GM18517 (cell line): Measurements from ENCODE around the gene OFD1.
A peak's percentile ranks its signal among the peaks of the same experiment; 100 is the strongest.

ENCODE experiments used
- ATAC-seq: cut with Tn5 transposase; IDR thresholded peaks from one replicate; pipeline ENCODE4 v1.9.1; 2021; ENCODE audit warnings: mild to moderate bottlenecking, moderate library complexity; ENCODE audit not compliant: unreplicated experiment

The OFD1 gene

GRCh38 chrX:13734278-13735172 is at the start of gene OFD1, which contains the start of gene TRAPPC2:
TSS of gene OFD1 (plus strand) at chrX:13734748. CDS start at chrX:13735072, 324 bp downstream.
TSS of gene TRAPPC2 (minus strand) at chrX:13734620. CDS start at chrX:13719963, 14,657 bp downstream.
- peak; percentile 94 for ATAC-seq

DNA sequence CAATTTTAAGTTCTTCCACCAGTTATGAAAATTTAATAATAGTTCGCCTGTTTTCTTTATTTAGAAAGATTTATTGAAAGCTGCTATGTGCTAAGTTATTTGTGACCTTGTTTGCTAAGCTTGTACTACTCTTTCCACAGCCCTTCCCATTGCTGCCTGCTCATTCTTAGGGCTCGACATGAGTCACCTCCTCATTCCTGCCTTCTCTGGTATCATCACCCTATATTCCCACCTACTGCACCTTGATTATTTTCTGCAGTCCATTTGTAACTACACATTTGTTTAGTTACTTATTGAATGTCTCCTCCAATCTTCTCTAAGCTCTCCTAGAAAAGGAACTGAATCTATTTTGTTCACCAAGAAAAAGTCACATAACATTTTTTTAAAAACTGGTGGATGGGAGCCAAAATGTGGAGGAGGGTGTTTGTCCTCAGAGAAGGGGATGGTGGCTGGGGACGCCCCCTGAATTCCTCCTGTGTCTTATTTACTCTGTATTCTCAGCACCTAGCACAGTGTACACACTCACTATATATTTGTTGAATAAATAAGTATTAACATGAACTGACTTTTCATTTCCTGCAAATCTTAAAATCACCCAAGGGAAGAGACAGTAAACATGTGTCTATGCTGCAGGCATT is 49.3 kb upstream of the OFD1 start:
- no peak for ATAC-seq

DNA sequence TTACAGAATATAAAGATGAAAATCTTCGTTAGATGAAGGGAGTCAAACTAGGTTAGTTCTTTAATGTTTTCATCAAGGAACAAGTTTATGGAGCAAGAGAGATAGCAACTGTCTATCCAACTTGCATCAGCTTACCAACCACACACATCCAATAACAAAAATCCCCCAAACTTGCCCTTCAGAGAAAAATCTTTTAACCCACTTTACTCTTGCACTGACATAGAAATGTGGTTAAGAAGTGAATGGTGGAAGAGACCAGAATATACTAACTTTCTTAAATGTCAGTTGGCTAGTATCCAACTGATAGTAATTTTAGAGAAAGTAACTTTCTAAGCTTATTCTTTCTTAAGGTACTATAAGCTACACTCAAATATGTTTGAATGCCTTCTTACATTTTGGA is 47.3 kb upstream of the OFD1 start:
- no peak for ATAC-seq

GRCh38 chrX:13688384-13688957 is 46.1 kb upstream of the OFD1 start:
- no peak for ATAC-seq

- ATAC-seq: peak; percentile 38
Observed at GRCh38 chrX:13688958-13689740, 45.4 kb upstream of the OFD1 start, which contains the start of gene RAB9A. TSS of gene RAB9A (plus strand) at chrX:13689128. CDS start at chrX:13708747, 19,619 bp downstream.

- no peak for ATAC-seq
Observed at GRCh38 chrX:13689741-13690211, 44.8 kb upstream of the OFD1 start.

DNA sequence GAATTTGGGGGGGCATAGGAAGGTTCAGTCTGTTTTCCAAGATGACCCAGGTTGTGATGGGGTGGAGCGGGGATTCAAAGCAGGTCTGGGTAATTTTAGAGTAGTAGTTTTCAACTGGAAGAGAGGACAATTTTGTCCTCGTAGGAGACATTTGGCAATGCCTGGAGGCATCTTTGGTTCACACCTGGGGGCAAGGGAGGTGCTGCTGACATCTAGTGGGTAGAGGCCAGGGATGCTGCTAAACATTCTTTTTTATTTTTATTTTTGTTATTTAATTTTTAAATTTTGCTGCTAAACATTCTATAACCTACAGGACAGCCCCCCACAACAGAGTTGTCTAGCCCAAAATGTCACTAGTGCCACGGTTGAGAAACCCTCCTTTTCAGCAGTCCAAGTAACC is 43.7 kb upstream of the OFD1 start:
- ATAC-seq: no peak

- ATAC-seq: no peak
Observed at GRCh38 chrX:13691841-13692371, 42.6 kb upstream of the OFD1 start.

- no peak for ATAC-seq
Observed at GRCh38 chrX:13692771-13693231, 41.7 kb upstream of the OFD1 start.

- ATAC-seq: no peak
Observed at GRCh38 chrX:13693341-13693961, 41.1 kb upstream of the OFD1 start.

- no peak for ATAC-seq
Observed at GRCh38 chrX:13694359-13694758, 40.2 kb upstream of the OFD1 start.

DNA sequence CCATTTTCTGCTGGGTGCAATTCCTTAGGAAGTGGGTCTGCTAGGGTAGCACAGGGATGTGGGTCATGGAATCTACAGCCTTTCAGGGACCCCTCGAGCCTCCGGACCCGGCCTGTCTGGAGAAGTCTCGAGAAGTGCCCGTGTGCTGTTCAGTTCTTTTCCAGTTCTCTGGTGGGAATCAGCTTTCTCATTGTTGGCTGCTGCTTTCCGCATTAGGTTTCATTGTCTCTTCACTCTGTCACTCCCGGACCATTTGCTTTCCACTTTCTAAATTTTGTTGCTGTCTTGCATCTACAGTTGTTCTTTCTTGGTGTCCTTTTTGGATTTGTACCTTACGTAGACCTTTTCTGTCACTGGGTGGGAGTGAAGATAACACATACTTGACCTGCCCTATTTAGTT is 39.6 kb upstream of the OFD1 start:
- no peak for ATAC-seq

- ATAC-seq: no peak
Observed at GRCh38 chrX:13695601-13696115, 38.9 kb upstream of the OFD1 start.

GRCh38 chrX:13697455-13697854 is 37.1 kb upstream of the OFD1 start:
- peak; percentile 66 for ATAC-seq

- ATAC-seq: no peak
Observed at GRCh38 chrX:13697976-13698375, 36.6 kb upstream of the OFD1 start.

- no peak for ATAC-seq
Observed at GRCh38 chrX:13698432-13698831, 36.1 kb upstream of the OFD1 start.

DNA sequence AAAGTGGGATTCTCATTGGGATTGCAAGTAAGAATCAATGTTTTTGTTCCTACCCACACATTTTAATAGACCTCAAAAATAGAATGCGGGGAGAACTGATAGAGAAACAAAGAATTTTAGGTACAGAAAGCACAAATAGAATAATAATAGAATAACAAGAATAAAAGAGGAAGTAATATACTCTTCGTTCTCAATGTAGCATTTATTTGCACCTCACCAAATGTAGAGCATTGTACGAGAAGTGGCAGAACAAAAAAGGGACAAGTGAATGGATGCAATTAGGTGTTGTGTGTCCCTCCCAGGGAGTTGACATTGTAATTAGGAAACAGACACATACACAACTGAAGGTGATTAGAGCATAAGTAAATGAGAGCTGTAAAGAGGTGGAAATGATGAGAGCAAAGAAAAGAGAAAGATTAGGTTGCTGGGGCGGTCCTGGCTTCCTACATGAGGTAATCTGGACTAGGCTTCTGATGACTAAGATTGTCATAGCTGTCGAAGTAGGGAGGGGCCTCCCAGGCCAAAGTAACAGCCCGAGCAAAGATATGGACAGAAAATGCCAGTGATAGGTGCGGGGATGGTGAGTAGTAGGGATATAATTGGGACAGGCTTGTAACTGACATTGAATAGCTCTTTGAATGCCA is 35.2 kb upstream of the OFD1 start:
- ATAC-seq: no peak

- no peak for ATAC-seq
Observed at GRCh38 chrX:13700380-13700779, 34.2 kb upstream of the OFD1 start.

DNA sequence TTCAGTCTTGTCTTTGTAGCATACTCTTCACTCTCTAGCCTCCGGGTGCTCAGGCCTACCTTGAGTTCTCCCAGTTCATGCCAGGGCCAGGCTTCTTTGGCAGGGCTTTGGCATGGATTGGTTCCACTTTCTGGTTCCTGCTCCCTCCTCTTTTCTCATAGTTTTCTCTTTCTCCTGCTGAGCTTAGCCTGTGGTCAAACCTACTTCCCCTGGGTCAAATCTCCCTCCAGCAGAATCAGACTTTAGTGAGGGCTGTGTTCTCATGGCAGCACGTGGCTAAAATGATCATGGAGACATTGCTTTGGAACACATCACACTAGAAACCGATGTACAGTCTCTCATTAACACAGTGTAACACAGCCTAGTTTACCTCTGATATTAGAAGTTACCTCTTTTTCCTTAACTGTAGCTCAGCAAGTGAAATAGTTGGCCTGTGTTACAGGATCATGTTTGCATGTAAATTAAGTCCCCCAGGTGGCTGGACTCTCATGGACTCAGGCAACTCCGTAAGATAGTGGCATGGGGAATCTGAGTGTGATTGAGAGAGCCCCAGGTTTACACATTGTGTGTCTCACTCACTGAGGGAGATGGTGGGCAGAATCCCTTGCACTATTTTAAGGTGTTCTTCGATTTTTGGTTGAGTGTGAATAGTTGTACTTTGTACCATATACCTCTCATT is 32.3 kb upstream of the OFD1 start:
- ATAC-seq: no peak
